Measurements from ENCODE around the gene BLM. TPM values are rescaled to one million over a fixed set of nuclear protein-coding genes. Genes with fewer than 3 reads are reported as not detected.

Gene BLM
- total RNA-seq, 1 experiment from 2014 or later = 41.3 TPM

DNA sequence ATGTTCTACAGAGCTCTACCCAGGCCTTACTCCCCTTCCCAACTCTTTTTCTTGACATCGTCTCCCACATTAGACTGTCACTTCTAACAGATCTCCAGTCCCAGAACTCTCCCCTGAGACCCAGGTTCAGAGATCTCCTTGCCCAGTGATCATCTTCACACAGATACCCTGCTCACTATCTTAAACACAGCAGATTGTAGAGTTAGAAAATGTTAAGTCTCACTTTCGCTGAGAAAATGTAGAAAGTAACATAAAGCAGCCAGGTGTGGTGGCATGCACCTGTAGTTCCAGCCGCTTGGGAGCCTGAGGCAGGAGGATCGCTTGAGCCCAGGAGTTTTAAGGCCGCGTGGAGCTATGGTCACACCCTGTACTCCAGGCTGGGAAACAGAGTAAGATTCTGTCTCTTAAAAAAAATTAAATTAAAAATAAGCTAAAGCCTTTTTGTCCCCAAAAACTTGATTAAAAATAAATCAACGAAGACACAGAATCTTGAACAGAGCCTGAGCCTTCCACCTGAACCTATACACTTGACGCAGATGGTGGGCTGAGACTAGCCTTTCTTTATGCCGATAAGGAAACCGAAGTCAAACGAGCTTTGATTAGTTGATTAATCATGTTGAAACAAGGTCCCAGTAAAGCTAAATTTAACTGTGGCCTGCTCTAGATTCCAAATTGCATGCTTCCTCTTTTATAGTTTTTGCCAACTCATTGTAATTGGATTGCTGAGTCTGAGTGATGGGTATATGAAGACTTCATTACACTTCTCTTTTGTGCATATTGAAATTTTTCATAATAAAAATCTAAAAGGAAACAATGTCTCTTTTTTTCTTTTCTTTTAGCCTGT, 31.3 kb upstream of the BLM start:
- Mint-ChIP-seq H3K36me3 (ENCODE audit: insufficient read depth in 1 of 3, low read depth in 3 of 3) (peaks cover 2 to 4% (median 2%) of the 10 kb centered on the region in 3 experiments; a peak in 2 of 7 replicates), H3K27ac (no peak overlapping the region), H3K4me3 (no peak overlapping the region), H3K9me3 (peaks cover 3 to 5% of the 10 kb centered on the region in 2 experiments), H3K27me3 (ENCODE audit: low read depth) (no peaks in the 10 kb centered on the region), H3K4me1 (peaks cover 6 to 7% of the 10 kb centered on the region in 2 experiments; a peak in 3 of 4 replicates)
- Histone ChIP-seq H4K20me1 (ENCODE audit: control insufficient read depth, insufficient read depth, insufficient read length) (no peaks in the 10 kb centered on the region), H3K4ac (ENCODE audit: low read depth, low read length) (no peak overlapping the region), H3K23ac (ENCODE audit: insufficient read length, low read depth, low read length) (no peak overlapping the region), H3K79me2 (ENCODE audit: insufficient read depth, low read length) (no peaks in the 10 kb centered on the region), H2BK20ac (ENCODE audit: low read depth, low read length, poor library complexity, severe bottlenecking) (no peak overlapping the region), H4K5ac (ENCODE audit: insufficient read length, low read depth, low read length) (no peak overlapping the region), H2BK15ac (ENCODE audit: low read depth, low read length) (no peak overlapping the region), H4K8ac (replicated peaks; ENCODE audit: insufficient read length, low read depth, low read length) (no peak overlapping the region), H3K56ac (ENCODE audit: insufficient read length, low read depth, low read length) (no peak overlapping the region), H4K91ac (ENCODE audit: insufficient read length, low read depth, low read length) (no peak overlapping the region), H3K9me3 (ENCODE audit: control insufficient read depth, low read depth, low read length) (no peaks in the 10 kb centered on the region), H3K14ac (ENCODE audit: insufficient read depth, low read length) (no peak overlapping the region), H3K27ac (ENCODE audit: insufficient read length, low read depth, low read length) (no peak overlapping the region), H3K4me2 (ENCODE audit: insufficient read depth, insufficient read length, low read length) (no peak overlapping the region), H2BK5ac (ENCODE audit: insufficient read length, low read length) (no peak overlapping the region), H2BK12ac (ENCODE audit: insufficient read length, low read depth, low read length) (no peak overlapping the region), H3K23me2 (ENCODE audit: insufficient read length, low read depth, low read length, poor library complexity, severe bottlenecking) (no peaks in the 10 kb centered on the region), H3K9ac (ENCODE audit: extremely low read depth, insufficient read length, low read length) (no peak overlapping the region), H3K79me1 (ENCODE audit: insufficient read depth, low read depth, low read length, poor library complexity, severe bottlenecking) (no peaks in the 10 kb centered on the region), H3K27me3 (ENCODE audit: insufficient read depth, low read length) (no peaks in the 10 kb centered on the region), H2AK5ac (ENCODE audit: insufficient read length, low read length) (no peak overlapping the region), H3K18ac (ENCODE audit: insufficient read length, low read depth, low read length) (no peak overlapping the region), H3T11ph (ENCODE audit: low read length) (no peak overlapping the region), H3K4me1 (ENCODE audit: insufficient read depth, low read length) (no peaks in the 10 kb centered on the region), H2BK120ac (ENCODE audit: low read depth, low read length, poor library complexity, severe bottlenecking) (no peak overlapping the region), H2AFZ (ENCODE audit: low read length) (no peak overlapping the region)
- no peak for DNase-seq
- WGBS (ENCODE audit: extremely low coverage, insufficient read length, low lambda C conversion rate) = no CpG with 5 or more reads among the region's 11 CpGs
- no peak for TF ChIP-seq CTCF (conservative IDR thresholded peaks at IDR 0.05)

All from H9 (cell line).